Stimulated activated CD4-positive, alpha-beta T cell treated with anti-CD3 and anti-CD28 coated beads, Interleukin-1b, Interleukin-23, amount 100 ng/mL, for 4 hours (primary cell): ENCODE results near the gene BRIP1.

Source experiments
- DNase-seq, 2 donors: peaks; one replicate each; pipeline ENCODE4 v3.0.0-alpha.2; 2020; ENCODE audit warnings: low read depth in 2 of 2

Gene BRIP1

GRCh38 chr17:61758430-61758829 is 104.9 kb downstream of the BRIP1 start:
- DNase-seq = no peak

GRCh38 chr17:61757168-61757567 is 106.2 kb downstream of the BRIP1 start:
- DNase-seq = no peak

GRCh38 chr17:61756561-61756960 is 106.8 kb downstream of the BRIP1 start:
- DNase-seq = no peak

GRCh38 chr17:61755668-61756067 is 107.7 kb downstream of the BRIP1 start:
- no peak for DNase-seq

- DNase-seq = no peak
These were observed 108.2 kb downstream of the BRIP1 start for GRCh38 chr17:61755078-61755477.

- no peak for DNase-seq
These were observed 109.2 kb downstream of the BRIP1 start for GRCh38 chr17:61754124-61754523.

- DNase-seq = no peak
These were observed 109.6 kb downstream of the BRIP1 start for GRCh38 chr17:61753696-61754095.

GRCh38 chr17:61750656-61751055 is 112.7 kb downstream of the BRIP1 start:
- no peak for DNase-seq

GRCh38 chr17:61749823-61750404 is 113.4 kb downstream of the BRIP1 start:
- no peak for DNase-seq

- DNase-seq = no peak
These were observed 116.9 kb downstream of the BRIP1 start for GRCh38 chr17:61746248-61746985.

GRCh38 chr17:61744804-61745203 is 118.5 kb downstream of the BRIP1 start:
- no peak for DNase-seq

- no peak for DNase-seq
These were observed 119.1 kb downstream of the BRIP1 start for GRCh38 chr17:61744252-61744651.

GRCh38 chr17:61743766-61744165 is 119.6 kb downstream of the BRIP1 start:
- DNase-seq = no peak

- no peak for DNase-seq
These were observed 124.3 kb downstream of the BRIP1 start for GRCh38 chr17:61739002-61739401.

GRCh38 chr17:61738249-61738648 is 125.1 kb downstream of the BRIP1 start:
- no peak for DNase-seq

- no peak for DNase-seq
These were observed 125.5 kb downstream of the BRIP1 start for GRCh38 chr17:61737820-61738219.

GRCh38 chr17:61736438-61736837 is 126.9 kb downstream of the BRIP1 start:
- no peak for DNase-seq

- no peak for DNase-seq
These were observed 127.5 kb downstream of the BRIP1 start for GRCh38 chr17:61735807-61736206.

- no peak for DNase-seq
These were observed 128.9 kb downstream of the BRIP1 start for GRCh38 chr17:61734466-61734865.

- DNase-seq = no peak
These were observed 129.3 kb downstream of the BRIP1 start for GRCh38 chr17:61734012-61734411.

GRCh38 chr17:61733021-61733420 is 130.3 kb downstream of the BRIP1 start:
- DNase-seq = no peak

GRCh38 chr17:61732169-61732568 is 131.2 kb downstream of the BRIP1 start:
- no peak for DNase-seq

- DNase-seq = no peak
These were observed 132.0 kb downstream of the BRIP1 start for GRCh38 chr17:61731330-61731729.
